Gastroesophageal sphincter (tissue), 4 donors: Measurements from ENCODE around the gene CIRBP. TPM values are rescaled to one million over a fixed set of nuclear protein-coding genes. Genes with fewer than 3 reads are reported as not detected.

Source experiments
- ATAC-seq: fragments of 150-250 bp; one replicate; pipeline ENCODE4 v1.9.1; 2016; ENCODE audit warnings: mild to moderate bottlenecking, moderate library complexity
- H3K27ac ChIP-seq, 4 donors: fragments of 200-600 bp; sonication (generic) in 3 of 4; 1 replicate in 3 of 4; 2 replicates in 1 of 4; pipeline ENCODE4 v1.5.1; 2016 to 2019
- H3K27me3 ChIP-seq: fragments of 200-600 bp; sonication (generic); one replicate; pipeline ENCODE4 v1.5.1; 2019
- H3K36me3 ChIP-seq, 2 donors: fragments of 200-600 bp; sonication (generic); one replicate each; pipeline ENCODE4 v1.5.1; 2019; ENCODE audit warnings: control low read depth in 1 of 2
- H3K4me1 ChIP-seq, 3 donors: fragments of 200-600 bp; sonication (generic); 1 replicate in 2 of 3; 2 replicates in 1 of 3; pipeline ENCODE4 v1.5.1; 2016 to 2019; ENCODE audit warnings: control low read depth in 2 of 3
- H3K4me3 ChIP-seq, 2 donors: fragments of 200-600 bp; sonication (generic); one replicate each; pipeline ENCODE4 v1.5.1; 2019; ENCODE audit warnings: mild to moderate bottlenecking in 1 of 2, moderate library complexity in 1 of 2
- H3K9me3 ChIP-seq, 3 donors: fragments of 200-600 bp; sonication (generic); one replicate each; pipeline ENCODE4 v1.5.1; 2017 to 2019; ENCODE audit warnings: control low read depth in 2 of 3
- CTCF ChIP-seq, 4 experiments: fragments of 200-600 bp in 2 of 4; fragments of 450-650 bp in 2 of 4; sonication (generic) in 1 of 4; IDR thresholded peaks; one replicate each; pipeline ENCODE4 v1.5.1; 2017 to 2019; ENCODE audit warnings: antibody characterized with exemption in 4 of 4, mild to moderate bottlenecking in 2 of 4, moderate library complexity in 2 of 4
- EP300 ChIP-seq: sonication (generic); formaldehyde crosslinking; IDR thresholded peaks from one replicate; pipeline ENCODE4 v1.6.1; 2017; ENCODE audit warnings: antibody characterized with exemption, mild to moderate bottlenecking
- POLR2A ChIP-seq, 2 donors: fragments of 450-650 bp; IDR thresholded peaks; one replicate each; pipeline ENCODE4 v1.6.1; 2017; ENCODE audit warnings: antibody characterized with exemption in 2 of 2, mild to moderate bottlenecking in 2 of 2, moderate library complexity in 1 of 2
- POLR2AphosphoS5 ChIP-seq: sonication (generic); formaldehyde crosslinking; IDR thresholded peaks from one replicate; pipeline ENCODE4 v1.6.1; 2017; ENCODE audit warnings: antibody characterized with exemption
- WGBS, 2 donors: methylation state at CpG; one replicate each; pipeline ENCODE4 v1.1.5; 2018; ENCODE audit warnings: low coverage in 1 of 2; 5-methylcytosine and 5-hydroxymethylcytosine counted together
- total RNA-seq, 4 donors: library from RNA; depleted of rRNA; stranded (reverse); fragments of >200 nt; gene quantifications; one replicate each; pipeline ENCODE4 v1.1.0, GENCODE V29; 2016

Gene CIRBP
- total RNA-seq, 4 donors from 2014 or later: 350 to 708 (median 559) TPM

GRCh38 chr19:1257475-1258162 is 11.5 kb upstream of the CIRBP start:
- TF ChIP-seq POLR2AphosphoS5 (no peak), EP300 (no peak), CTCF (IDR thresholded peaks at IDR 0.05) (no peak), POLR2A (IDR thresholded peaks at IDR 0.05) (no peak)
- H3K27ac ChIP-seq: peak overlapping the region in 3 of 4 donors; percentile 89 to 100 (median 99)
- peaks cover 4 to 99% (median 68%) of the 10 kb centered on the region in 3 donors for H3K4me1 ChIP-seq
- ATAC-seq: no peak
- H3K4me3 ChIP-seq: no peak overlapping the region
- WGBS, 2 donors: 43 to 100% methylated on average over 1 to 11 of the region's 23 CpGs
- no peaks in the 10 kb centered on the region for H3K27me3 ChIP-seq
- H3K36me3 ChIP-seq: peaks cover 3 to 47% of the 10 kb centered on the region in 2 donors
- no peaks in the 10 kb centered on the region for H3K9me3 ChIP-seq

- no peaks in the 10 kb centered on the region for H3K9me3 ChIP-seq
- no peaks in the 10 kb centered on the region for H3K27me3 ChIP-seq
- peaks cover 4 to 99% (median 70%) of the 10 kb centered on the region in 3 donors for H3K4me1 ChIP-seq
- no peak for TF ChIP-seq EP300
- peak; percentile 3 for TF ChIP-seq POLR2AphosphoS5
- TF ChIP-seq CTCF (IDR thresholded peaks at IDR 0.05): no peak
- no peak for TF ChIP-seq POLR2A (IDR thresholded peaks at IDR 0.05)
- H3K27ac ChIP-seq: peak overlapping the region in 3 of 4 donors; percentile 89 to 100 (median 99)
- ATAC-seq: no peak
- H3K4me3 ChIP-seq: no peak overlapping the region
- peaks cover 3 to 47% of the 10 kb centered on the region in 2 donors for H3K36me3 ChIP-seq
- WGBS, 2 donors: 44 to 57% methylated on average over 4 to 7 of the region's 8 CpGs
Observed at GRCh38 chr19:1258163-1258492, 11.0 kb upstream of the CIRBP start.

GRCh38 chr19:1258707-1259205 is 10.4 kb upstream of the CIRBP start:
- H3K4me3 ChIP-seq: peak overlapping the region in 1 of 2 donors; percentile 37
- ATAC-seq: no peak
- H3K36me3 ChIP-seq: peaks cover 3 to 46% of the 10 kb centered on the region in 2 donors
- peak overlapping the region; percentile 48 to 100 (median 94) for H3K27ac ChIP-seq
- TF ChIP-seq CTCF (IDR thresholded peaks at IDR 0.05): peak in 1 of 4 experiments; percentile 12
- no peak for TF ChIP-seq POLR2A (IDR thresholded peaks at IDR 0.05)
- no peak for TF ChIP-seq POLR2AphosphoS5
- no peak for TF ChIP-seq EP300
- H3K9me3 ChIP-seq: no peaks in the 10 kb centered on the region
- no peaks in the 10 kb centered on the region for H3K27me3 ChIP-seq
- 2 to 10% methylated on average over 7 to 15 of the region's 15 CpGs for WGBS, 2 donors
- H3K4me1 ChIP-seq: peaks cover 4 to 97% (median 67%) of the 10 kb centered on the region in 3 donors

GRCh38 chr19:1259206-1259875 is 9.8 kb upstream of the CIRBP start:
- TF ChIP-seq CTCF (IDR thresholded peaks at IDR 0.05) (no peak), POLR2A (IDR thresholded peaks at IDR 0.05) (peak in 1 of 2 donors; percentile 43), POLR2AphosphoS5 (peak; percentile 62)
- H3K4me1 ChIP-seq: peaks cover 4 to 92% (median 62%) of the 10 kb centered on the region in 3 donors
- 6 to 60% methylated on average over 3 to 4 of the region's 17 CpGs for WGBS, 2 donors
- no peaks in the 10 kb centered on the region for H3K27me3 ChIP-seq
- H3K4me3 ChIP-seq: peak overlapping the region in 1 of 2 donors; percentile 37
- no peaks in the 10 kb centered on the region for H3K9me3 ChIP-seq
- peaks cover 3 to 40% of the 10 kb centered on the region in 2 donors for H3K36me3 ChIP-seq
- peak overlapping the region; percentile 48 to 100 (median 94) for H3K27ac ChIP-seq
- peak; percentile 30 for ATAC-seq
